PC-3 (cell line): ENCODE measurements around the gene SPAG4. TPM values are rescaled to one million over a fixed set of nuclear protein-coding genes. Genes with fewer than 3 reads are reported as not detected.
A peak's percentile ranks its signal among the peaks of the same experiment; 100 is the strongest.

Experiments
- ATAC-seq: fragments of 200-7000 bp; cut with Tn5 transposase; 2 replicates; pipeline ENCODE4 v1.9.1; 2020; ENCODE audit warnings: mild to moderate bottlenecking, moderate library complexity
- BruUV-seq: library from RNA; stranded (reverse); fragments of 400-500 nt; replicated peaks from 2 replicates; lab custom pipeline; 2021; lab: Mats Ljungman, UMichigan
- CTCF ChIA-PET: fragments of 300-600 bp; sonication (Branson Sonifier 250); formaldehyde crosslinking; loops from one replicate; lab custom pipeline; 2022; ENCODE audit warnings: antibody characterized with exemption; lab: Charles Lee
- POLR2A ChIA-PET: fragments of 300-600 bp; sonication (Branson Sonifier 250); formaldehyde crosslinking; loops from one replicate; lab custom pipeline; 2022; ENCODE audit warnings: antibody characterized with exemption; ENCODE audit not compliant: unreplicated experiment; lab: Charles Lee
- DNase-seq: peaks from one replicate; pipeline ENCODE4 v3.0.0-alpha.2; 2015
- H2AFZ ChIP-seq: fragments of 300-600 bp; sonication (generic); 2 replicates; pipeline ENCODE4 v1.6.0; 2016; ENCODE audit warnings: antibody characterized with exemption, low read length
- H3F3A ChIP-seq: fragments of 300-600 bp; sonication (generic); one replicate; pipeline ENCODE4 v1.6.0; 2017; ENCODE audit warnings: antibody characterized with exemption, low read length, control low read depth, mild to moderate bottlenecking; ENCODE audit not compliant: unreplicated experiment
- H3K27ac ChIP-seq: fragments of 300-600 bp; sonication (generic); 2 replicates; pipeline ENCODE4 v1.5.1; 2016; ENCODE audit warnings: mild to moderate bottlenecking, low read length
- H3K27me3 ChIP-seq: fragments of 300-600 bp; sonication (generic); 2 replicates; pipeline ENCODE4 v1.6.1; 2016; ENCODE audit warnings: low read length, mixed read lengths
- H3K36me3 ChIP-seq: fragments of 300-600 bp; sonication (generic); 2 replicates; pipeline ENCODE4 v1.6.1; 2016; ENCODE audit warnings: low read depth, mixed run types, low read length, mixed read lengths
- H3K4me1 ChIP-seq: fragments of 300-600 bp; sonication (generic); 2 replicates; pipeline ENCODE4 v1.5.1; 2016; ENCODE audit warnings: low read length; ENCODE audit not compliant: insufficient read depth
- H3K4me2 ChIP-seq: fragments of 300-600 bp; sonication (generic); 2 replicates; pipeline ENCODE4 v1.6.0; 2016; ENCODE audit warnings: low read length
- H3K4me3 ChIP-seq: fragments of 300-600 bp; sonication (generic); 2 replicates; pipeline ENCODE4 v1.5.1; 2016; ENCODE audit warnings: mild to moderate bottlenecking, low read length, mixed read lengths
- H3K79me2 ChIP-seq: fragments of 300-600 bp; sonication (generic); 2 replicates; pipeline ENCODE4 v1.6.1; 2017; ENCODE audit warnings: low read length, mixed read lengths
- H3K9ac ChIP-seq: fragments of 300-600 bp; sonication (generic); 2 replicates; pipeline ENCODE4 v1.6.0; 2016; ENCODE audit warnings: mild to moderate bottlenecking, low read length
- H3K9me2 ChIP-seq: fragments of 300-600 bp; sonication (generic); replicated peaks from 2 replicates; pipeline ENCODE4 v1.6.1; 2016; ENCODE audit warnings: mixed run types, low read length, mixed read lengths
- H3K9me3 ChIP-seq: fragments of 300-600 bp; sonication (generic); 2 replicates; pipeline ENCODE4 v1.6.1; 2016; ENCODE audit warnings: low read length, mixed read lengths
- H4K20me1 ChIP-seq: fragments of 300-600 bp; sonication (generic); 2 replicates; pipeline ENCODE4 v1.6.1; 2016; ENCODE audit warnings: low read length, mixed read lengths
- CTCF ChIP-seq: fragments of 300-600 bp; sonication (generic); conservative IDR thresholded peaks from 2 replicates; pipeline ENCODE4 v1.5.1; 2017; ENCODE audit warnings: antibody characterized with exemption, low read depth, mild to moderate bottlenecking, low read length
- EZH2 ChIP-seq: fragments of 300-600 bp; sonication (generic); IDR thresholded peaks from one replicate; pipeline ENCODE4 v1.6.1; 2017; ENCODE audit warnings: antibody characterized with exemption, mild to moderate bottlenecking, low read length; ENCODE audit not compliant: unreplicated experiment
- EZH2phosphoT487 ChIP-seq: fragments of 300-600 bp; sonication (generic); IDR thresholded peaks from 2 replicates; pipeline ENCODE4 v1.6.1; 2018; ENCODE audit warnings: mild to moderate bottlenecking, antibody characterized with exemption, low read length, borderline replicate concordance
- intact Hi-C: fragments of 100-400 bp; cut with micrococcal nuclease; formaldehyde crosslinking; loops from 2 replicates; pipeline ENCODE4 v1.9.0; 2023
- total RNA-seq: library from RNA; depleted of rRNA; stranded (reverse); fragments of >200 nt; gene quantifications from 2 replicates; pipeline ENCODE4 v1.2.3, GENCODE V29; 2014

The SPAG4 gene
- total RNA-seq, 1 experiment from 2014 or later: 9.7 TPM

DNA sequence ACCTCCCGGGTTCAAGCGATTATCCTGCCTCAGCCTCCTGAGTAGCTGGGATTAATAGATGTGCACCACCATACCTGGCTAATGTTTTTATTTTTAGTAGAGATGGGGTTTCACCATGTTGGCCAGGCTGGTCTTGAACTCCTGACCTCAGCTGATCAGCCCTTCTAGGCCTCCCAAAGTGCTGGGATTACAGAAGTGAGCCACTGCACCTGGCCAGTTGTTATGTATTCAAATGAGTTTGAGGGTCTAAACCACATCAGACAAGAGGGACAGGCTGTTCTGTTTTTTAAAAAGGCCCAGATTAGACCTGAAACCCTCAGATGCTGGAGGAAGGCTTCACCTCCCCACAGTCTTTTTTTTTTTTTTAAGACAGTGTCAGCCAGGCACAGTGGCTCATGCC, 4.1 kb upstream of the SPAG4 start:
- H3K4me1 ChIP-seq: peaks cover 22% of the 10 kb centered on the region

GRCh38 chr20:35616465-35617396, 1.1 kb downstream of the SPAG4 start:
- Histone ChIP-seq H2AFZ (peak overlapping the region; percentile 75), H3K79me2 (peaks cover 15% of the 10 kb centered on the region), H3K27ac (peak overlapping the region; percentile 83), H3F3A (no peaks in the 10 kb centered on the region), H3K9me3 (no peaks in the 10 kb centered on the region), H3K9ac (peak overlapping the region; percentile 73), H3K4me3 (peak overlapping the region; percentile 77), H3K4me1 (peaks cover 32% of the 10 kb centered on the region; the same call in 1 of the 2 replicates), H3K4me2 (peak overlapping the region; percentile 99), H3K36me3 (0 out of 2 replicates have a peak, but pooled peaks cover 6% of the 10 kb centered on the region), H3K27me3 (no peaks in the 10 kb centered on the region), H3K9me2 (no peaks in the 10 kb centered on the region), H4K20me1 (no peaks in the 10 kb centered on the region)
- POLR2A ChIA-PET: interaction anchor here (0.6 to 1.4 kb wide), 2 partner anchors 100 to 110 kb away, joined by 3 to 4 read pairs; no protein-coding TSS in a partner anchor
- CTCF ChIA-PET: interaction anchor here (0.6 to 0.7 kb wide), 2 partner anchors 18 to 102 kb away, joined by 4 to 5 read pairs; no protein-coding TSS in a partner anchor
- BruUV-seq: TSS peak; percentile 77
- intact Hi-C loops: loop anchor here (2.0 to 5.0 kb wide), 2 partner anchors 100 to 154 kb away; no protein-coding TSS in a partner anchor
- ATAC-seq (peak; percentile 51), DNase-seq (peak; percentile 91)
- no peak for TF ChIP-seq EZH2phosphoT487
- no peak for TF ChIP-seq EZH2
- no peak for TF ChIP-seq CTCF

More for the DNA sequence above, 4.1 kb upstream of the SPAG4 start:
- DNase-seq (no peak), ATAC-seq (no peak)
- H3K79me2 ChIP-seq: peaks cover 8% of the 10 kb centered on the region
- H3F3A ChIP-seq: no peaks in the 10 kb centered on the region
- BruUV-seq: no TSS peak
- no peak overlapping the region for H3K27ac ChIP-seq
- no peaks in the 10 kb centered on the region for H3K27me3 ChIP-seq
- ChIA-PET POLR2A (interaction anchor here (0.6 kb wide), 1 partner anchor 306 kb away, joined by 4 read pairs; no protein-coding TSS in a partner anchor), CTCF (interaction anchor here (0.6 kb wide), 1 partner anchor 43 kb away, joined by 3 read pairs; no protein-coding TSS in a partner anchor)
- no peaks in the 10 kb centered on the region for H3K9me3 ChIP-seq
- H3K9ac ChIP-seq: no peak overlapping the region
- no peaks in the 10 kb centered on the region for H4K20me1 ChIP-seq
- H3K4me3 ChIP-seq: no peak overlapping the region
- no peak overlapping the region for H3K4me2 ChIP-seq
- H3K36me3 ChIP-seq: no peaks in the 10 kb centered on the region
- intact Hi-C loops: no loop called here
- no peak for TF ChIP-seq EZH2phosphoT487
- no peak for TF ChIP-seq EZH2
- no peak for TF ChIP-seq CTCF
- H3K9me2 ChIP-seq: no peaks in the 10 kb centered on the region
- H2AFZ ChIP-seq: no peak overlapping the region
